CD4-positive, alpha-beta T cell (primary cell): ENCODE results near the gene MPPED2. TPM values are rescaled to one million over a fixed set of nuclear protein-coding genes. Genes with fewer than 3 reads are reported as not detected.

Source experiments
- ATAC-seq: fragments of 200-7000 bp; cut with Tn5 transposase; one replicate; pipeline ENCODE4 v1.10.0; 2022; ENCODE audit warnings: mild to moderate bottlenecking; ENCODE audit not compliant: poor library complexity
- CTCF ChIA-PET: fragments of 350-600 bp; sonication (Branson Sonifier 250); formaldehyde crosslinking; loops from one replicate; lab custom pipeline; 2021; ENCODE audit warnings: antibody characterized with exemption, inconsistent platforms; lab: Charles Lee
- POLR2A ChIA-PET: fragments of 350-600 bp; sonication (Branson Sonifier 250); formaldehyde crosslinking; loops from one replicate; lab custom pipeline; 2021; ENCODE audit warnings: antibody characterized with exemption, inconsistent platforms; lab: Charles Lee
- DNase-seq, 14 experiments: peaks; one replicate each; pipeline ENCODE4 v3.0.0-alpha.2; 2013 to 2020; ENCODE audit warnings: mixed read lengths in 2 of 14
- H3K27ac ChIP-seq, 2 donors: one replicate each; pipeline versions ENCODE4 v1.5.1 to v1.7.0; 2013; ENCODE audit warnings: low read length in 2 of 2, low read depth in 1 of 2, mild to moderate bottlenecking in 1 of 2
- H3K27me3 ChIP-seq, 2 experiments: 1 replicate in 1 of 2; 2 replicates in 1 of 2; pipeline versions ENCODE4 v1.6.1 to v1.7.0; 2013; ENCODE audit warnings: low read length in 2 of 2, control low read depth in 1 of 2, mild to moderate bottlenecking in 1 of 2, moderate library complexity in 1 of 2; ENCODE audit not compliant: insufficient read depth in 2 of 2, control insufficient read depth in 1 of 2
- H3K36me3 ChIP-seq: one replicate; pipeline ENCODE4 v1.6.1; 2013; ENCODE audit warnings: low read length, control low read depth; ENCODE audit not compliant: insufficient read depth
- H3K4me1 ChIP-seq: one replicate; pipeline ENCODE4 v1.6.1; 2013; ENCODE audit warnings: low read length, control low read depth; ENCODE audit not compliant: insufficient read depth
- H3K4me3 ChIP-seq: one replicate; pipeline ENCODE4 v1.5.1; 2013; ENCODE audit warnings: mild to moderate bottlenecking, low read length, moderate library complexity
- H3K9me3 ChIP-seq, 2 experiments: 1 replicate in 1 of 2; 2 replicates in 1 of 2; pipeline versions ENCODE4 v1.6.1 to v1.7.0; 2013; ENCODE audit warnings: low read length in 2 of 2, mild to moderate bottlenecking in 2 of 2, control low read depth in 1 of 2, moderate library complexity in 1 of 2; ENCODE audit not compliant: control insufficient read depth in 1 of 2, insufficient read depth in 1 of 2
- H3K27ac Mint-ChIP-seq: one replicate; pipeline ENCODE4 v1.8.0; 2020; ENCODE audit warnings: mixed read lengths
- H3K27me3 Mint-ChIP-seq: one replicate; pipeline ENCODE4 v1.8.0; 2021; ENCODE audit warnings: mixed read lengths
- H3K36me3 Mint-ChIP-seq: one replicate; pipeline ENCODE4 v1.8.0; 2021; ENCODE audit warnings: low read depth, mixed read lengths
- H3K4me1 Mint-ChIP-seq: one replicate; pipeline ENCODE4 v1.8.0; 2021; ENCODE audit warnings: low read depth, mixed read lengths
- H3K4me3 Mint-ChIP-seq: one replicate; pipeline ENCODE4 v1.8.0; 2020; ENCODE audit warnings: mild to moderate bottlenecking, mixed read lengths
- H3K9me3 Mint-ChIP-seq: one replicate; pipeline ENCODE4 v1.8.0; 2020; ENCODE audit warnings: mixed read lengths
- CTCF ChIP-seq: fragments of 200-600 bp; IDR thresholded peaks from one replicate; pipeline ENCODE4 v1.8.0; 2022; ENCODE audit warnings: antibody characterized with exemption, mild to moderate bottlenecking
- intact Hi-C, 2 experiments: fragments of 100-400 bp; cut with DNase I in 1 of 2; cut with micrococcal nuclease in 1 of 2; formaldehyde crosslinking; loops; one replicate each; pipeline versions ENCODE4 v1.15.1 to v1.9.0; 2023 to 2025; cut with DNase I, micrococcal nuclease
- total RNA-seq, 174 experiments: library from RNA in 2 of 174; stranded (reverse) in 2 of 174; gene quantifications; one replicate each; pipeline ENCODE4 v1.2.3 and lab custom pipeline; 2021 to 2026

MPPED2 gene
- total RNA-seq, 2 experiments from 2014 or later, result 0.96 to 1.7 TPM

GRCh38 chr11:30583476-30584280 lies 2.5 kb downstream of the MPPED2 start:
- Mint-ChIP-seq H3K4me3 (peak overlapping the region; percentile 71), H3K27ac (no peak overlapping the region), H3K9me3 (no peaks in the 10 kb centered on the region), H3K4me1 (peaks cover 25% of the 10 kb centered on the region), H3K27me3 (peaks cover 47% of the 10 kb centered on the region), H3K36me3 (no peaks in the 10 kb centered on the region)
- Histone ChIP-seq H3K36me3 (no peaks in the 10 kb centered on the region), H3K4me1 (no peaks in the 10 kb centered on the region), H3K27me3 (peaks cover 31 to 32% of the 10 kb centered on the region in 2 experiments), H3K27ac (no peak overlapping the region), H3K4me3 (no peak overlapping the region), H3K9me3 (peaks cover 0 to 11% of the 10 kb centered on the region in 2 experiments)
- ATAC-seq (no peak), DNase-seq (no peak)
- TF ChIP-seq CTCF, result no peak
- ChIA-PET CTCF (no interaction called here), POLR2A (no interaction called here)
- intact Hi-C loops, result no loop called here

- H3K36me3 Mint-ChIP-seq, result no peaks in the 10 kb centered on the region
- peaks cover 25% of the 10 kb centered on the region for H3K4me1 Mint-ChIP-seq
- Histone ChIP-seq H3K4me3 (no peak overlapping the region), H3K27ac (no peak overlapping the region), H3K4me1 (no peaks in the 10 kb centered on the region), H3K36me3 (no peaks in the 10 kb centered on the region), H3K27me3 (peaks cover 31 to 32% of the 10 kb centered on the region in 2 experiments), H3K9me3 (peaks cover 0 to 11% of the 10 kb centered on the region in 2 experiments)
- POLR2A ChIA-PET, result no interaction called here
- peaks cover 42% of the 10 kb centered on the region for H3K27me3 Mint-ChIP-seq
- DNase-seq, result no peak
- CTCF ChIA-PET, result no interaction called here
- no peak overlapping the region for H3K4me3 Mint-ChIP-seq
- intact Hi-C loops, result no loop called here
- TF ChIP-seq CTCF, result no peak
- ATAC-seq, result no peak
- H3K27ac Mint-ChIP-seq, result peak overlapping the region; percentile 25
- no peaks in the 10 kb centered on the region for H3K9me3 Mint-ChIP-seq
These were observed 3.4 kb downstream of the MPPED2 start for GRCh38 chr11:30582726-30583125.

GRCh38 chr11:30581675-30582074 lies 4.5 kb downstream of the MPPED2 start:
- no peak for TF ChIP-seq CTCF
- H3K4me1 Mint-ChIP-seq, result peaks cover 19% of the 10 kb centered on the region
- no peak overlapping the region for H3K27ac Mint-ChIP-seq
- no peak for DNase-seq
- ChIA-PET POLR2A (no interaction called here), CTCF (no interaction called here)
- intact Hi-C loops, result no loop called here
- no peak overlapping the region for H3K4me3 ChIP-seq
- no peaks in the 10 kb centered on the region for H3K36me3 Mint-ChIP-seq
- H3K27me3 Mint-ChIP-seq, result peaks cover 32% of the 10 kb centered on the region
- H3K36me3 ChIP-seq, result no peaks in the 10 kb centered on the region
- no peak for ATAC-seq
- H3K4me1 ChIP-seq, result no peaks in the 10 kb centered on the region
- no peak overlapping the region for H3K27ac ChIP-seq
- H3K9me3 Mint-ChIP-seq, result no peaks in the 10 kb centered on the region
- no peak overlapping the region for H3K4me3 Mint-ChIP-seq
- peaks cover 23 to 26% of the 10 kb centered on the region in 2 experiments for H3K27me3 ChIP-seq
- peaks cover 0 to 11% of the 10 kb centered on the region in 2 experiments for H3K9me3 ChIP-seq
